Ecto neural progenitor cell (in vitro differentiated cells): Measurements from ENCODE around the gene BLNK.

Experiments used
- DNase-seq: peaks from one replicate; pipeline ENCODE4 v3.0.0-alpha.2; 2018; ENCODE audit warnings: low spot score

Gene BLNK

GRCh38 chr10:96288151-96288621 lies 16.8 kb upstream of the BLNK start:
- no peak for DNase-seq

- no peak for DNase-seq
Measured at GRCh38 chr10:96287392-96288105, 16.2 kb upstream of the BLNK start.

GRCh38 chr10:96285331-96285752 lies 14.0 kb upstream of the BLNK start:
- DNase-seq: no peak

GRCh38 chr10:96283756-96284155 lies 12.4 kb upstream of the BLNK start:
- DNase-seq: no peak

GRCh38 chr10:96283351-96283750 lies 12.0 kb upstream of the BLNK start:
- DNase-seq: no peak

- no peak for DNase-seq
Measured at GRCh38 chr10:96281444-96282029, 10.2 kb upstream of the BLNK start.

- DNase-seq: no peak
Measured at GRCh38 chr10:96280859-96281258, 9.5 kb upstream of the BLNK start.

- no peak for DNase-seq
Measured at GRCh38 chr10:96279191-96279641, 7.8 kb upstream of the BLNK start.

GRCh38 chr10:96276831-96277230 lies 5.5 kb upstream of the BLNK start:
- DNase-seq: no peak

GRCh38 chr10:96276426-96276825 lies 5.1 kb upstream of the BLNK start:
- DNase-seq: no peak

- no peak for DNase-seq
Measured at GRCh38 chr10:96275685-96276418, 4.5 kb upstream of the BLNK start.

GRCh38 chr10:96272316-96273280 lies 1.2 kb upstream of the BLNK start:
- DNase-seq: no peak

- no peak for DNase-seq
Measured at GRCh38 chr10:96270571-96270970, 798 bp downstream of the BLNK start.

- DNase-seq: no peak
Measured at GRCh38 chr10:96269438-96270300, 1.7 kb downstream of the BLNK start.

- no peak for DNase-seq
Measured at GRCh38 chr10:96268341-96268909, 2.9 kb downstream of the BLNK start.

GRCh38 chr10:96267234-96267705 lies 4.1 kb downstream of the BLNK start:
- DNase-seq: no peak

GRCh38 chr10:96266118-96266770 lies 5.1 kb downstream of the BLNK start:
- DNase-seq: no peak

GRCh38 chr10:96264938-96265337 lies 6.4 kb downstream of the BLNK start:
- DNase-seq: no peak

- DNase-seq: no peak
Measured at GRCh38 chr10:96263669-96264068, 7.7 kb downstream of the BLNK start.

- no peak for DNase-seq
Measured at GRCh38 chr10:96263176-96263575, 8.2 kb downstream of the BLNK start.
